Measurements from ENCODE around the gene SUCLG1. TPM values are rescaled to one million over a fixed set of nuclear protein-coding genes. Genes with fewer than 3 reads are reported as not detected.

Gene SUCLG1
- total RNA-seq, 1 donor from 2014 or later: 52.7 TPM

- H3K27ac Mint-ChIP-seq (ENCODE audit: unreplicated experiment): no peak overlapping the region
- peaks cover 4% of the 10 kb centered on the region for H3K27me3 Mint-ChIP-seq (ENCODE audit: low read depth)
- H3K9me3 Mint-ChIP-seq: peaks cover 10% of the 10 kb centered on the region
- H3K4me1 Mint-ChIP-seq: peaks cover 6% of the 10 kb centered on the region
- peaks cover 4% of the 10 kb centered on the region for H3K36me3 Mint-ChIP-seq (ENCODE audit: low read depth)
- DNase-seq (ENCODE audit: low read depth, low spot score): no peak
- TF ChIP-seq CTCF (conservative IDR thresholded peaks at IDR 0.05): no peak
- H3K4me3 Mint-ChIP-seq: no peak overlapping the region
These were observed 70.9 kb downstream of the SUCLG1 start for GRCh38 chr2:84388133-84388532.

- peaks cover 7% of the 10 kb centered on the region for H3K9me3 Mint-ChIP-seq
- DNase-seq (ENCODE audit: low read depth, low spot score): no peak
- no peak for TF ChIP-seq CTCF (conservative IDR thresholded peaks at IDR 0.05)
- H3K36me3 Mint-ChIP-seq (ENCODE audit: low read depth): peaks cover 4% of the 10 kb centered on the region
- no peak overlapping the region for H3K4me3 Mint-ChIP-seq
- no peak overlapping the region for H3K27ac Mint-ChIP-seq (ENCODE audit: unreplicated experiment)
- H3K27me3 Mint-ChIP-seq (ENCODE audit: low read depth): peaks cover 7% of the 10 kb centered on the region
- peaks cover 6% of the 10 kb centered on the region for H3K4me1 Mint-ChIP-seq
These were observed 72.6 kb downstream of the SUCLG1 start for GRCh38 chr2:84386336-84387040.

DNA sequence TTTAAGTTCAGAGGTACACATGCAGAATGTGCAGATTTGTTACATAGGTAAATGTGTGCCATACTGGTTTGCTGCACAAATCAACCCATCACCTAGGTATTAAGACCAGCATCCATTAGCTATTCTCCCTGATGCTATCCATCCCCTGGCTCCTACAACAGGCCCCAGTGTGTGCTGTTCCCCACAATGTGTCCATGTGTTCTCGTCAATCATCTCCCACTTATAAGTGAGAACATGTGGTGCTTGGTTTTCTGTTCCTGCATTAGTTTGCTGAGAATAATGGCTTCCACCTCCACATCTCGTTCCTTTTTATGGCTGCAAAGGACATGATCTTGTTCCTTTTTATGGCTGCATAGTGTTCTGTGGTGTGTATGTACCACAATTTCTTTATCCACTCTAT is 75.8 kb downstream of the SUCLG1 start:
- no peak for DNase-seq (ENCODE audit: low read depth, low spot score)
- Mint-ChIP-seq H3K4me1 (peaks cover 6% of the 10 kb centered on the region), H3K27ac (ENCODE audit: unreplicated experiment) (no peak overlapping the region), H3K4me3 (no peak overlapping the region), H3K27me3 (ENCODE audit: low read depth) (peaks cover 7% of the 10 kb centered on the region), H3K9me3 (peaks cover 7% of the 10 kb centered on the region), H3K36me3 (ENCODE audit: low read depth) (peaks cover 4% of the 10 kb centered on the region)
- TF ChIP-seq CTCF (conservative IDR thresholded peaks at IDR 0.05): no peak

GRCh38 chr2:84380875-84381274 is 78.2 kb downstream of the SUCLG1 start:
- Mint-ChIP-seq H3K27me3 (ENCODE audit: low read depth) (peaks cover 7% of the 10 kb centered on the region), H3K27ac (ENCODE audit: unreplicated experiment) (no peak overlapping the region), H3K4me1 (no peaks in the 10 kb centered on the region), H3K36me3 (ENCODE audit: low read depth) (peaks cover 4% of the 10 kb centered on the region), H3K9me3 (peaks cover 9% of the 10 kb centered on the region), H3K4me3 (no peak overlapping the region)
- no peak for DNase-seq (ENCODE audit: low read depth, low spot score)
- TF ChIP-seq CTCF (conservative IDR thresholded peaks at IDR 0.05): no peak

- Mint-ChIP-seq H3K9me3 (peaks cover 3% of the 10 kb centered on the region), H3K4me1 (no peaks in the 10 kb centered on the region), H3K4me3 (no peak overlapping the region), H3K36me3 (ENCODE audit: low read depth) (no peaks in the 10 kb centered on the region), H3K27ac (ENCODE audit: unreplicated experiment) (no peak overlapping the region), H3K27me3 (ENCODE audit: low read depth) (peaks cover 4% of the 10 kb centered on the region)
- no peak for TF ChIP-seq CTCF (conservative IDR thresholded peaks at IDR 0.05)
- no peak for DNase-seq (ENCODE audit: low read depth, low spot score)
These were observed 80.1 kb downstream of the SUCLG1 start for GRCh38 chr2:84378960-84379359.
